ENCODE results near the gene PITPNB.

- TF ChIP-seq POLR2AphosphoS5 (IDR thresholded peaks at IDR 0.05) (no peak), CTCF (IDR thresholded peaks at IDR 0.05) (no peak)
These were observed 78.6 kb downstream of the PITPNB start for GRCh38 chr22:27840436-27840835.

All from sigmoid colon (tissue), 4 donors.